HUDEP-2 (cell line): ENCODE measurements around the gene VSIG10L2.

ENCODE experiments used
- DNase-seq, 76 experiments: peaks; one replicate each; lab custom pipeline; 2025; ENCODE audit not compliant: unreplicated experiment in 76 of 76; lab: John Stamatoyannopoulos, UW

Gene VSIG10L2

DNA sequence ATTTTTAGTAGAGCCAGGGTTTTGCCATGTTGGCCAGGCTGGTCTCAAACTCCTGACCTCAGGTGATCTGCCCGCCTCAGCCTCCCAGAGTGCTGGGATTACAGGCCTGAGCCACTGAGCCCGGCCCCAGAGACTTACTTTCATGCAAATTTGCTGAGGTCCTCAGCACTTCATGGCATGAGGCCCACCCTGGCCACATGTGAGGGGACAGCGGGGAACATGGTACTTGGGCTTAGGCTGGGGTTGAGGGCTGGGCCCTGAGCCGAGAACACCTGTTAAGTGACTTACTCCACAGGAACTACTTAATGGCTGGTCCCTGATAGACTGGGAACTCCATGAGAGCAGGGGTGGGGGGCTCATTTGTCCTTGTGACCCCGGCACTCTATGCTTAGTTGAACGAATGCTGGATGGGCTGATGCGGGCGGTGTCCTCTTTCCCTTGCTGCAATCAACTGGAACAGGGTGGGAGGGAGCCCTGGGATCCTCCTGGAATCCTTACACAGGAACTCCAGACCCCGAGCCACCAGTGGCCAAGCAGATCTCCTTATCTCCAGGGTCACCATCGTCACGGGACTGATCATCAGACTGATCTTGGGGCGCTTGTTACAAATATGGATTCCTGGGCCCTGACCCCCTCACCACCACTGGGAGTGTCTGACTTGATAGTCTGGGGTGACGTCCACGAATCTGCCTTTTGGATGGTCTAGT, 1.0 kb downstream of the VSIG10L2 start:
- DNase-seq: no peak

GRCh38 chr11:125947419-125948277, 1.8 kb downstream of the VSIG10L2 start:
- no peak for DNase-seq

DNA sequence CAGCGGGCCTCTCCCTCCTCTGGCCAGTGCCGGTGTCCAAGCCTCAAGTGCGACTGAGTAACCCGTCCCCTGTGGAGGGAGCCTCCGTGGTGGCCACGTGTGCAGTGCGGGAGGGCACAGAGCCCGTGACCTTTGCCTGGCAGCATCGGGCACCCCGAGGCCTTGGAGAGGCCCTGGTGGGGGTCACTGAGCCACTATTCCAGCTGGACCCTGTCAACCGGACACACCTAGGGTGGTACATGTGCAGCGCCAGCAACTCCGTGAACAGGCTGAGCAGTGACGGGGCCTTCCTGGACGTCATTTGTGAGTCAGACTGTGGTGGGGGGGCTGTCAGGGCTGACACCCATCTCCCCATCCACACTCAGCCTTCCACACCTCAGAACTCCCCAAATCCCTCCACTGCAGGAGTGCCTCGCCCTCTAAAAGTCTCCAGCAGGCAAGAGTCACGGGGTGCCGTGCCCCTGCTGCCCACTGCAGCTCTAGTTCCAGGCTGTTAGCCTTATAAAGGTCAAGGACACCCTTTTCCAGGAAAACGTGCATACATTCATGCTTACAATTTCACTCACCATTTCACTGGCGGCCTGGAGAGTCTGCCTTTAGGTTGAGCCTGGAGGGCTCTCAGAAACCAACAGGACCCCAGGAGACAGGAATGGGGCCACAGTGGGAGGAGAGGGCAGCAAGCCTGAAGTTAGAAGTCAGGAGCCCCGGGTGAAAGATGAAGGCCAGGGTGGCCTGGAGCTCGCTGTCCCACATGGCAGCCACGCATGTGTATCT, 2.6 kb downstream of the VSIG10L2 start:
- DNase-seq: no peak

GRCh38 chr11:125949271-125950177, 3.7 kb downstream of the VSIG10L2 start:
- DNase-seq: no peak

DNA sequence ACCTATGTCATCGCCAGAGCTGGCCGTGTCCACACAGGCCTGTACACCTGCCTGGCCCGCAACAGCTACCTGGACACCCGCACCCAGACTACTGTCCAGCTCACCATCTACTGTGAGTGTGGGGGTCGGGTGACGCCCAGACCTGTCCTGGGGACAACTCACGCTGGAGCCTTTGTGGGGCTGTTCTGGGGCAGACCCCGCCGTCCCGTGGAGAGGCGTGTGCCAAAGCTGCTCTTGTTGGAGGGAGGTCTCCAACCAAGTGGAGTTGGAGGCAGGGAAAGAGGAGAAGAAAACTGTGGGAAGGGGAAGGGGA, 4.3 kb downstream of the VSIG10L2 start:
- DNase-seq: no peak

DNA sequence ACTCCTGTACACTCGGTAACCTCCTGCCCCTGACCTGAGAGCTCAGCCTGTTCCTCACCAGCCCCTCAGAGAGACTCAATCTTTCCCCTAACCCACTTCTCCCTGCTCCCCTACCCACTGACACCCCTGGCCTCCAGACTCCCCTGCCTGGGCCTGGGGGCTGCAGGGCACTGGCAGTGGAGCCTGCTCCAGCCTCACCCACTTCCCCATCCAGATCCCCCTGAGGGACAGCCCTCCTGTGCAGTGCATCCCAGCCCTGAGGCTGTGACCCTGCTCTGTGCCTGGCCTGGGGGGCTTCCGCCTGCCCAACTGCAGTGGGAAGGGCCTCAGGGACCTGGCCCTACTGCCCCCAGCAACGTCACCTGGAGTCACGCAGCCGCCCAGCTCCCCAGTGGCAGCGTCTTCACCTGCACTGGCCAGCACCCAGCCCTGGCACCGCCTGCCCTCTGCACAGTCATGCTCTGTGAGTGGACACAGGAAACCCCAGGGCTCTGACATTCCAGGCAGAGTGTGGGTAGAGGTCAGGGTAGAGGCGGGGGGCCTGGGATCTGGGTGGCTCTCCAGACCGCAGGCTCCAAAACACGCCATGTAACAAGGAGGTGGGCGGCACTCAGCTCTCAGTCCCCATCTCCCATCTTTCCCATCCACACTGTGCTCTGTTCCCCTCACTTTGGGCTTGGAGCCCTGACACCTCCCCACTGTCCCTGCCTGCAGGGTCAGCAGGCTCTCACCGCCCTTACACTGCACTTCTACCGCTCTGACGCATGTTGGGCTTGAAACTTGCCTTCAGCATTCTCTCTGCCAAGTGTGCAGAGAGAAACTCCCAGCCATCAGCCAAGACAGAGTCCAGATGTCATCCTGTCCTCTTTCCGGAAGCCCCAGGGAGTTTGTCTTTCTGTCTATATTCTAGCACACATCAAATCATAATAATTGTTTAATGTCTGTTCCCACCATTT, 5.1 kb downstream of the VSIG10L2 start:
- no peak for DNase-seq

GRCh38 chr11:125951731-125952130, 5.9 kb downstream of the VSIG10L2 start:
- no peak for DNase-seq

GRCh38 chr11:125952559-125952958, 6.7 kb downstream of the VSIG10L2 start:
- DNase-seq: no peak

DNA sequence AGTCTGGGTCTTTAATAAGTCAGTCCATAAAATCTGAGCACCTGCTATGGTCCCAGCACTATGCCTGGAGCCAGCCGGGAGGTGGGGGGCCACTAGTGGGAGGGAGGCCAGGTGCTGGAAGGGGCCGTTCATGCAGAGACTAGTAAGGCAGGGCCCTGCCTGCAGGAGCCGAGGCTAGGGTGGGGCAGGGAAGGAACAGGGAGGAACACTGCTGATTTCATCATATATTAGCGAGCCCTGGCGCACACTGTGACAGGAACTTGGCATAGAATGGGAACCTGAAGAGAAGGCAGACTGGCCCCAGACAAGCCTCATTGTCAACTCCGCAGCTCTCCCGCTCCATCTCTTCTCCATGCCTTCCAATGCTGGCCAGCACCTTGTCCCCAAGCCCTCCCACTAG, 7.1 kb downstream of the VSIG10L2 start:
- no peak for DNase-seq

GRCh38 chr11:125953401-125953935, 7.6 kb downstream of the VSIG10L2 start:
- DNase-seq: no peak

DNA sequence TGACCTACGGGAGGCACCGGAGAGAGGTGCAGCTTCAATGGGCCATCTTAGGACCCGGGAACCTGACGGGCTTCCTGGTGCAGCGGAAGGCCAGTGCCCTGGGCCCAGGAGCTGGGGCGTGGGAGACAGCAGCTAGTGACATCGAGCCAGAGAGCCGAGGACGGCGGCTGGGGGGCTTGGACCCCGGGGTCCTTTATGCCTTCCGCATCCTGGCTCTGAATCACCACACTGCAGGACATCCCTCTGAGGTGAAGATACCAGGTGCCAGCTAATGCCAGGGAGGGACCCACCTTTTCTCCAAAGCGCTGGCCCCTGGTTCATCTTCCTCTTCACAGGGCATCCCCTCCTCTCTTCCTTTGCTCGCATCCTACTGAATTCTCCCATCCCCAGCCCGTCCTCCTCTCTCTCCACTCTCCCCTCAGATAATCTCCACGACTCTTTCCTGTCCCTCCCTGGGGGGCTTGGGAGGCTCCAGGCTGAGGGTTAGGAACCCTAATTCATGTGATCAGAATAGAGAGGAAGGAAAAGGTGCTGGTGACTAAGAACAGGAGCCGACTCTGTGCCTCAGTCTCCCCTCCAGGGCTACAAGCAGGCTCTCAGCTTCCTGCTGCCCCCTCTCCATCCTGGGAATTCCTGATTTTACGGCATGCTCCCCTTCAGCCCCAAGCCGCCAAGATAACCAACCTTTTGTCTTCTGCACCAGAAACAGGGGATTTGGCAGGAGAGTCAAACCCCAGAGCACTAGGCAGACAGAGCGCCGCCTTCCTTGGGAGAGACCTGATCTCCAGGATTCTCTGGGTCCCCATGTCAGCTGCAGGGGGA, 8.5 kb downstream of the VSIG10L2 start:
- DNase-seq: no peak

- no peak for DNase-seq
Observed at GRCh38 chr11:125954945-125955640, 9.2 kb downstream of the VSIG10L2 start.

DNA sequence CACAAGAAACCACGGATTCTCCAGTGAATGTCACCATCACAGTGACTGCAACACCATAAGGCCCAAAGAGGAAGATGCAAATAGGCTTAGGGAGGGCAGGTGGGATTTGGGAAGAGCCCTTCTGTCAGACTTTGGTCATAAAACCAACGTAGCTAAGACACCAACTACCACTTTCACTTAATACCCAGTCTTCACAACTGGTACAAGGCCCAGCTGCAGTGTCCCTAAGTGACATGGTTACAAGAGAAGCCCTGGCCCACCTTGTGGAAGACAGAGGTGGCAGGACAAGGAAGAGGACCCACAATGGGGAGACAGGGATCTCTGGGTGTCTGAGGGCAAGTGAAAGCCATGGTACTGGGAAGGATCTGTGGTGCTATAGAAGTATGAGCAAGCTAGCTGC, 10.0 kb downstream of the VSIG10L2 start:
- no peak for DNase-seq

- DNase-seq: no peak
Observed at GRCh38 chr11:125956391-125957134, 10.7 kb downstream of the VSIG10L2 start.

DNA sequence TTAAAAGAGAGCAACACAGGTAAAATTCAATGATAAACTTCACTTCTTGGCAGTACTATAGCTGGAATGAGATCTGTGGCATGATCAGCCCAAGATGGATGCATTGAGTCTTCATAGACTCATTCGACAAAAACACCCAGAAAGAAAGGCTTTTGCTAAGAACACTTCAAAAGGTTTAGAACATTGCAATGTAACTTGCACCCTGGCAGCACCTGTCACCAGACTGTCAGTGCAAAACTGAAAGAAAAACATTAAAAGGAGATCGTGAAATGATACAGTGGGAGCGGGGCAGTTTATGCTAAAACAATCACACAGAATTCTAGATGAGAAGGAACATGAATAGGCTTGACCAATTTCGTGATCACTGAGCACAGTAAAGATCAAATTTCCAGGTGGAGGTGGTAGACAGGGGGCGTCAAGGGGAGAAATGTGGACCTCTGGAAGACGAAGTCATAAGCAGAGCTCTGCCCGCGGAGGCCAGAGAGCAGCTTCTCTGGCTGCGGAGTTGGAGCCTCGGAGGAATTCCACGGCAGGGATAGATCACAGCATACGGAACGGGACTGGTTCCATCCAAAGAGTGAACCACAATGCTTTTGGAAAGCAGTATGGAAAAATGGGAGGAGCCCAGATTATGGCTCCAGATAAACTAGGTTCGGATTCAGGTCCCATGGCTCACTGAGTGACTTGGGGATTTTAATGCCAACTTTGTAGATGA, 11.9 kb downstream of the VSIG10L2 start:
- no peak for DNase-seq

DNA sequence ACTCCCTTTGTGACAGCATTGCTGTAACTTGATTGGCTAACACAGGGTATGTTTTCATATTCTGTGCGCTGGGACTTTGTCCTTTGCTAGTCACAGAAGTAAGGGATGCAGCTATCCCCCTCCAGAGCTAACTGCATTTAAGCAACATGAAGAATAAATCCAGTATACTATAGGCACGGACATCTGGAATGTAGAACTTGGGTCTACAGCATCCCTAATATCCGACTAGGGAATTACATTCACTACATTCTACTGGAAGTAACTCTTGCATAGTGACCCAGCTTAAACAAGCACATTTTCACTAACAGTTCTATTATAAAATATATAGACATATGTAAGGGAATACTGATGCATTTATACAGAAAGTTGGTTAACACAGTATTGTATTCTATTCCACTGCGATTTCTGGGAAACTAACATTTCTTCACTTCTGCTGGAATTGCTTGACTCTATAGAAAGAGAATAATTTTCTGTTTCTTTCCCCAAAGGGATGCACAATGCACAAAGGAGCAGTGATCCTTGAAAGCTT, 13.1 kb downstream of the VSIG10L2 start:
- no peak for DNase-seq
